Natural killer cell (primary cell): ENCODE data around the gene MAPKAPK2. TPM values are rescaled to one million over a fixed set of nuclear protein-coding genes. Genes with fewer than 3 reads are reported as not detected.

Experiments
- ATAC-seq, 3 donors: fragments of 150-1000 bp in 2 of 3; fragments of 200-7000 bp in 1 of 3; cut with Tn5 transposase; 1 replicate in 1 of 3; 2 replicates in 2 of 3; pipeline ENCODE4 v1.10.0; 2021; ENCODE audit warnings: mild to moderate bottlenecking in 2 of 3, moderate library complexity in 2 of 3
- DNase-seq, 2 donors: peaks; one replicate each; pipeline versions ENCODE4 v3.0.0 to v3.0.0-alpha.2; 2013 to 2021; ENCODE audit warnings: mixed read lengths in 1 of 2
- H3K27ac ChIP-seq: one replicate; pipeline ENCODE4 v1.5.1; 2013; ENCODE audit warnings: mild to moderate bottlenecking, low read length
- H3K27me3 ChIP-seq: one replicate; pipeline ENCODE4 v1.6.1; 2013; ENCODE audit warnings: low read length; ENCODE audit not compliant: control insufficient read depth, insufficient read depth
- H3K36me3 ChIP-seq: one replicate; pipeline ENCODE4 v1.6.1; 2013; ENCODE audit warnings: low read length; ENCODE audit not compliant: control insufficient read depth, insufficient read depth
- H3K4me1 ChIP-seq: one replicate; pipeline ENCODE4 v1.6.1; 2013; ENCODE audit warnings: low read length; ENCODE audit not compliant: control insufficient read depth, insufficient read depth
- H3K4me3 ChIP-seq: one replicate; pipeline ENCODE4 v1.5.1; 2013; ENCODE audit warnings: low read length
- H3K9me3 ChIP-seq: one replicate; pipeline ENCODE4 v1.6.1; 2013; ENCODE audit warnings: low read length; ENCODE audit not compliant: control insufficient read depth, insufficient read depth
- H3K27ac Mint-ChIP-seq, 2 donors: one replicate each; pipeline ENCODE4 v1.8.0; 2022; ENCODE audit warnings: mild to moderate bottlenecking in 2 of 2, mixed read lengths in 2 of 2, moderate library complexity in 1 of 2
- H3K27me3 Mint-ChIP-seq, 2 donors: one replicate each; pipeline ENCODE4 v1.8.0; 2022; ENCODE audit warnings: low read depth in 2 of 2, mixed read lengths in 2 of 2
- H3K36me3 Mint-ChIP-seq: one replicate; pipeline ENCODE4 v1.8.0; 2022; ENCODE audit warnings: mixed read lengths
- H3K4me1 Mint-ChIP-seq, 2 donors: one replicate each; pipeline ENCODE4 v1.8.0; 2022; ENCODE audit warnings: mixed read lengths in 2 of 2
- H3K4me3 Mint-ChIP-seq: one replicate; pipeline ENCODE4 v1.8.0; 2022; ENCODE audit warnings: mild to moderate bottlenecking, moderate library complexity, mixed read lengths
- H3K9me3 Mint-ChIP-seq, 2 donors: one replicate each; pipeline ENCODE4 v1.8.0; 2022; ENCODE audit warnings: mixed read lengths in 2 of 2
- CTCF ChIP-seq: fragments of 200-600 bp; IDR thresholded peaks from one replicate; pipeline ENCODE4 v1.8.0; 2022; ENCODE audit warnings: antibody characterized with exemption
- WGBS: methylation state at CpG from one replicate; pipeline ENCODE4 v1.1.7; 2013; ENCODE audit warnings: missing lambda C conversion rate; ENCODE audit not compliant: insufficient coverage; 5-methylcytosine and 5-hydroxymethylcytosine counted together
- intact Hi-C: fragments of 100-400 bp; cut with micrococcal nuclease; formaldehyde crosslinking; loops from one replicate; pipeline ENCODE4 v1.14.2; 2022
- total RNA-seq, 4 donors: library from RNA; stranded (reverse); fragments of 120-200 nt in 1 of 4; gene quantifications; one replicate each; pipeline versions ENCODE4 v1.2.3 to v1.2.4, GENCODE V29; 2013 to 2022

The MAPKAPK2 gene
- total RNA-seq, 3 donors from 2014 or later (not counting 1 experiment from before 2014, with no cell fraction given) = 137 to 197 (median 178) TPM

GRCh38 chr1:206751891-206752290 lies 67.2 kb downstream of the MAPKAPK2 start:
- no peak for ATAC-seq
- H3K27me3 Mint-ChIP-seq = peaks cover 25 to 31% of the 10 kb centered on the region in 2 donors
- no peak overlapping the region for H3K4me3 ChIP-seq
- H3K4me1 ChIP-seq = no peaks in the 10 kb centered on the region
- intact Hi-C loops = no loop called here
- H3K36me3 ChIP-seq = no peaks in the 10 kb centered on the region
- H3K27ac Mint-ChIP-seq = no peak overlapping the region
- H3K36me3 Mint-ChIP-seq = no peaks in the 10 kb centered on the region
- H3K4me3 Mint-ChIP-seq = no peak overlapping the region
- DNase-seq = no peak
- H3K9me3 Mint-ChIP-seq = no peaks in the 10 kb centered on the region
- peaks cover 3% of the 10 kb centered on the region for H3K27me3 ChIP-seq
- peaks cover 0 to 5% of the 10 kb centered on the region in 2 donors for H3K4me1 Mint-ChIP-seq
- H3K9me3 ChIP-seq = no peaks in the 10 kb centered on the region
- no peak overlapping the region for H3K27ac ChIP-seq
- 93% methylated on average over 4 of the region's 5 CpGs for WGBS
- TF ChIP-seq CTCF = no peak

GRCh38 chr1:206752481-206752880 lies 67.8 kb downstream of the MAPKAPK2 start:
- peaks cover 3% of the 10 kb centered on the region for H3K27me3 ChIP-seq
- TF ChIP-seq CTCF = no peak
- WGBS = 95% methylated on average over 2 of the region's 2 CpGs
- H3K9me3 Mint-ChIP-seq = no peaks in the 10 kb centered on the region
- no peak overlapping the region for H3K27ac ChIP-seq
- H3K4me3 ChIP-seq = no peak overlapping the region
- intact Hi-C loops = no loop called here
- H3K36me3 Mint-ChIP-seq = no peaks in the 10 kb centered on the region
- no peak overlapping the region for H3K4me3 Mint-ChIP-seq
- peaks cover 0 to 5% of the 10 kb centered on the region in 2 donors for H3K4me1 Mint-ChIP-seq
- DNase-seq = no peak
- ATAC-seq = no peak
- H3K27ac Mint-ChIP-seq = no peak overlapping the region
- no peaks in the 10 kb centered on the region for H3K4me1 ChIP-seq
- H3K9me3 ChIP-seq = no peaks in the 10 kb centered on the region
- no peaks in the 10 kb centered on the region for H3K36me3 ChIP-seq
- H3K27me3 Mint-ChIP-seq = peaks cover 25 to 31% of the 10 kb centered on the region in 2 donors

- Mint-ChIP-seq H3K4me1 (peaks cover 0 to 5% of the 10 kb centered on the region in 2 donors), H3K36me3 (no peaks in the 10 kb centered on the region), H3K4me3 (no peak overlapping the region), H3K27me3 (peaks cover 25 to 31% of the 10 kb centered on the region in 2 donors), H3K27ac (no peak overlapping the region), H3K9me3 (no peaks in the 10 kb centered on the region)
- intact Hi-C loops = no loop called here
- peaks cover 3% of the 10 kb centered on the region for H3K27me3 ChIP-seq
- no peak for DNase-seq
- 100% methylated on average over 1 of the region's 3 CpGs for WGBS
- TF ChIP-seq CTCF = no peak
- H3K36me3 ChIP-seq = no peaks in the 10 kb centered on the region
- ATAC-seq = no peak
- peaks cover 4% of the 10 kb centered on the region for H3K4me1 ChIP-seq
- no peak overlapping the region for H3K4me3 ChIP-seq
- H3K9me3 ChIP-seq = no peaks in the 10 kb centered on the region
- H3K27ac ChIP-seq = no peak overlapping the region
Observed at GRCh38 chr1:206753141-206753540, 68.4 kb downstream of the MAPKAPK2 start.

- intact Hi-C loops = no loop called here
Observed at GRCh38 chr1:206754011-206754410, 69.3 kb downstream of the MAPKAPK2 start.

More at GRCh38 chr1:206754011-206754410, 69.3 kb downstream of the MAPKAPK2 start:
- no peaks in the 10 kb centered on the region for H3K36me3 ChIP-seq
- H3K4me3 ChIP-seq = no peak overlapping the region
- Mint-ChIP-seq H3K36me3 (no peaks in the 10 kb centered on the region), H3K9me3 (no peaks in the 10 kb centered on the region), H3K27me3 (peaks cover 18 to 28% of the 10 kb centered on the region in 2 donors), H3K4me3 (no peak overlapping the region), H3K27ac (no peak overlapping the region), H3K4me1 (no peaks in the 10 kb centered on the region)
- H3K9me3 ChIP-seq = no peaks in the 10 kb centered on the region
- WGBS = 96% methylated on average over 1 of the region's 1 CpG
- ATAC-seq = no peak
- H3K27ac ChIP-seq = no peak overlapping the region
- TF ChIP-seq CTCF = no peak
- H3K27me3 ChIP-seq = peaks cover 3% of the 10 kb centered on the region
- DNase-seq = no peak
- H3K4me1 ChIP-seq = peaks cover 8% of the 10 kb centered on the region
